Lung (tissue), 12 donors: ENCODE results near the gene ANKRD40CL. TPM values are rescaled to one million over a fixed set of nuclear protein-coding genes. Genes with fewer than 3 reads are reported as not detected.

Source experiments
- ATAC-seq: fragments of 200-7000 bp; cut with Tn5 transposase; one replicate; pipeline ENCODE4 v1.9.1; 2020; ENCODE audit warnings: moderate number of reproducible peaks; ENCODE audit not compliant: insufficient read depth, low FRiP score
- DNase-seq, 3 donors: peaks; one replicate each; pipeline ENCODE4 v3.0.0-alpha.2; 2013 to 2017
- H3K27ac ChIP-seq, 2 donors: one replicate each; pipeline ENCODE4 v1.5.1; 2013; ENCODE audit warnings: mild to moderate bottlenecking in 2 of 2, moderate library complexity in 2 of 2, control low read depth in 1 of 2, inconsistent platforms in 1 of 2, low read depth in 1 of 2, low read length in 1 of 2
- H3K27me3 ChIP-seq, 3 donors: one replicate each; pipeline ENCODE4 v1.5.1; 2013; ENCODE audit warnings: low read length in 2 of 3; ENCODE audit not compliant: control insufficient read depth in 3 of 3, insufficient read depth in 3 of 3
- H3K36me3 ChIP-seq, 4 donors: one replicate each; pipeline ENCODE4 v1.5.1; 2013; ENCODE audit warnings: low read length in 4 of 4, mild to moderate bottlenecking in 1 of 4, moderate library complexity in 1 of 4; ENCODE audit not compliant: control insufficient read depth in 4 of 4, insufficient read depth in 4 of 4
- H3K4me1 ChIP-seq, 5 donors: one replicate each; pipeline ENCODE4 v1.5.1; 2013; ENCODE audit warnings: low read length in 5 of 5, mild to moderate bottlenecking in 2 of 5, moderate library complexity in 1 of 5; ENCODE audit not compliant: control insufficient read depth in 5 of 5, insufficient read depth in 5 of 5
- H3K4me3 ChIP-seq: one replicate; pipeline ENCODE4 v1.5.1; 2013; ENCODE audit warnings: mild to moderate bottlenecking, control low read depth, moderate library complexity
- H3K9ac ChIP-seq, 2 donors: one replicate each; pipeline ENCODE4 v1.5.1; 2013; ENCODE audit warnings: low read length in 2 of 2, control low read depth in 1 of 2; ENCODE audit not compliant: insufficient read depth in 1 of 2
- H3K9me3 ChIP-seq, 4 donors: one replicate each; pipeline ENCODE4 v1.5.1; 2013; ENCODE audit warnings: low read length in 3 of 4, mild to moderate bottlenecking in 1 of 4, moderate library complexity in 1 of 4; ENCODE audit not compliant: control insufficient read depth in 4 of 4, insufficient read depth in 3 of 4
- CTCF ChIP-seq: IDR thresholded peaks from 2 replicates; pipeline ENCODE4 v1.5.1; 2012; ENCODE audit warnings: mild to moderate bottlenecking; ENCODE audit errors: control extremely low read depth, extremely low read depth
- WGBS, 2 donors: extraction: QIAGEN DNeasy Blood & Tissue Kit; methylation state at CpG; one replicate each; pipeline ENCODE4 v1.1.7; 2013; 5-methylcytosine and 5-hydroxymethylcytosine counted together
- polyA plus RNA-seq, 2 donors: library from polyadenylated mRNA; stranded (reverse); fragments of 200-250 nt; gene quantifications; one replicate each; pipeline ENCODE4 v1.2.1, GENCODE V29; 2013
- total RNA-seq, 2 donors: library from RNA; depleted of rRNA in 1 of 2; stranded (reverse); fragments of >200 nt in 1 of 2; gene quantifications; one replicate each; pipeline ENCODE4 v1.2.1, GENCODE V29; 2014 to 2021
- donor health status: control.
- donor health status: control.
- donor health status: Bipolar disorder and iron deficiency.
- donor health status: healthy.
- donor health status: DM: yes; HTN: yes; CAD: no.

The ANKRD40CL gene
- total and polyA plus RNA-seq, 4 donors: not detected

- 83 to 88% methylated on average over 3 of the region's 3 CpGs for WGBS, 2 donors
- peaks cover 0 to 13% (median 8%) of the 10 kb centered on the region in 4 donors for H3K36me3 ChIP-seq
- peaks cover 0 to 13% (median 5%) of the 10 kb centered on the region in 5 donors for H3K4me1 ChIP-seq
These were observed 32.0 kb downstream of the ANKRD40CL start for GRCh38 chr17:50735287-50735686.

GRCh38 chr17:50731575-50732460 lies 35.5 kb downstream of the ANKRD40CL start:
- Histone ChIP-seq H3K9me3 (no peaks in the 10 kb centered on the region), H3K4me3 (no peak overlapping the region), H3K36me3 (no peaks in the 10 kb centered on the region), H3K9ac (no peak overlapping the region), H3K27me3 (no peaks in the 10 kb centered on the region), H3K4me1 (peaks cover 0 to 19% (median 5%) of the 10 kb centered on the region in 5 donors), H3K27ac (no peak overlapping the region)
- 73 to 76% methylated on average over 7 of the region's 7 CpGs for WGBS, 2 donors
- no peak for TF ChIP-seq CTCF
- DNase-seq: no peak
- ATAC-seq: no peak

More at GRCh38 chr17:50735287-50735686, 32.0 kb downstream of the ANKRD40CL start:
- H3K9ac ChIP-seq: no peak overlapping the region
- DNase-seq: no peak
- H3K4me3 ChIP-seq: no peak overlapping the region
- H3K27ac ChIP-seq: no peak overlapping the region
- TF ChIP-seq CTCF: no peak
- no peak for ATAC-seq
- no peaks in the 10 kb centered on the region for H3K9me3 ChIP-seq
- H3K27me3 ChIP-seq: no peaks in the 10 kb centered on the region

DNA sequence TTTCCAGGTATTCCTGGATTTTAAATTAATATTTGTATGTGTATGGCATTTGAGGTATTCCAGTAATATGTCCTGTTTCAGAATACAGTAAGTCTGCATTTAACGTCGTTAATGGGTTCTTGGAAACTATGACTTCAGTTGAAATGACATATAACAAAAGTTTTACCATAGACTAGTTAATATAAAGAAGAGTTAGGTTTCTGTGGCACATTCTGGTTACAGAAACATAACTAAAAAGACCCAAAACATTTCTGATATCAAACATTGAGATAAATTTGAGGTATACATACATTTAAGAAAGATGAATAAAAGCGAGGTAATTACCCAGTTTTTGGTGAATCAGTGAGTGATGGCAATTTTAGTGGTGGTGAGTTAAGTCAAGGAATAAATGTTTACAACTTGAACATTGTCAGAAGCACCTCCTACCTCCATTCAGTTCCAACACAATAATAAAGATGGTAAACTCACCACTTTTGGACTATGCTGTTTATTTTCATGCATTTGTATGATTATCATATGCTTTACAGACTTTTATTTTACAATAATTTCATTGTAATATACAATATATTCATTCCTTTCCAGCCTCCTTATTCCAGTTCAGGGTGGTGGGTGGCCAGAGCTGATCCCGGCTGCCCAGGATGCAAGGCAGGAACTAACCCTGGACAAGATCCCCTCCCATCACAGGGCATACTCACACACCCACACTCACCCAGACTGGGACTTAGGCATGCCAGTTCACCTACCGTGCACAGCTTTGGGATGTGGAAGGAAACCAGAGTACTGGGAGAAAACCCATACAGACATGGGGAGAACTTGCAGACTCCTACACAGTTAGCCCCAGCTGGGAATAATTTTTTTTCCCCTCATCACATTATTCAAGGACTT lies 38.2 kb downstream of the ANKRD40CL start:
- ATAC-seq: no peak
- peaks cover 0 to 33% (median 5%) of the 10 kb centered on the region in 5 donors for H3K4me1 ChIP-seq

More for the DNA sequence above, 38.2 kb downstream of the ANKRD40CL start:
- Histone ChIP-seq H3K9me3 (no peaks in the 10 kb centered on the region), H3K36me3 (no peaks in the 10 kb centered on the region), H3K9ac (no peak overlapping the region), H3K27me3 (no peaks in the 10 kb centered on the region), H3K4me3 (no peak overlapping the region), H3K27ac (no peak overlapping the region)
- no peak for DNase-seq
- no peak for TF ChIP-seq CTCF
- WGBS, 2 donors: 69 to 77% methylated on average over 5 of the region's 5 CpGs
